T-helper 9 cell (primary cell): Measurements from ENCODE around the gene ARHGAP45.

Source experiments
- DNase-seq: peaks from one replicate; pipeline ENCODE4 v3.0.0-alpha.2; 2020

The ARHGAP45 gene

DNA sequence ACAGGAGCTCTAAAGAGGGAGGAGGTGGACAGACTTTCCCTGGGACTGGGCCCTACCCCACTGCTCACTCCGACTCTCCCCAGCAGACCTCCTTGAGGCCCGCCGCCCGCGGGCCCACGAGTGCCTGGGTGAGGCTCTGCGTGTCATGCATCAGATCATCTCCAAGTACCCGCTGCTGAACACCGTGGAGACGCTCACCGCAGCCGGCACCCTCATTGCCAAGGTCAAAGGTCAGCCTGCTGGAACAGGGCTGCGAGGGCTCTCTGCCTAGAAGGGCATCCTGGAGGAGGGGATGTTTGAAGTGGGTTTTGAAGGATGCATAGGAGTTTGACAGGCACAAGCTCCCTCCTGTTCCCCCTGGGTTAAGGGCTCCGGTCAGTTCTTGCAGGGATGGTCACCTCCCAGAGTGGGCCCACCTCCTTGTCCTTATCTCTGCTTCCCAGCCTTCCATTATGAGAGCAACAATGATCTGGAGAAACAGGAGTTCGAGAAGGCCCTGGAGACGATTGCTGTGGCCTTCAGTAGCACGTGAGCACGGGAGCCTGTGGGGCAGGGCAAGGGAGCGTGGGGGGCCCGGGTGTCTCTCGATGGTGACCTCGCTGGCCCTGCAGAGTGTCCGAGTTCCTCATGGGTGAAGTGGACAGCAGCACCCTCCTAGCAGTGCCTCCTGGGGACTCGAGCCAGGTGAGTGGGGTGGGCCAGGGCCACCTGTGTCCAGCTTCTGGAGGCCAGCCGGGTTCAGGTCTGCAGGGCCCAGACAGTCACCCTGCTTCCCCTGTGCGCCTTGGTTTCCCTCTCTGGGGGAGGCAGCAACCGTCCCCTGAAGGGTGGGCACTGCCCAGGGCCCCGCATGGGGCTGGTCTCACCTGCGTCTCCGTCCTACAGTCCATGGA, 6.3 kb downstream of the ARHGAP45 start:
- no peak for DNase-seq

GRCh38 chr19:1073956-1074517, 7.1 kb downstream of the ARHGAP45 start:
- no peak for DNase-seq

GRCh38 chr19:1074544-1075283, 7.7 kb downstream of the ARHGAP45 start:
- peak; percentile 99 for DNase-seq

- DNase-seq: no peak
Measured at GRCh38 chr19:1076046-1076386, 9.0 kb downstream of the ARHGAP45 start.

DNA sequence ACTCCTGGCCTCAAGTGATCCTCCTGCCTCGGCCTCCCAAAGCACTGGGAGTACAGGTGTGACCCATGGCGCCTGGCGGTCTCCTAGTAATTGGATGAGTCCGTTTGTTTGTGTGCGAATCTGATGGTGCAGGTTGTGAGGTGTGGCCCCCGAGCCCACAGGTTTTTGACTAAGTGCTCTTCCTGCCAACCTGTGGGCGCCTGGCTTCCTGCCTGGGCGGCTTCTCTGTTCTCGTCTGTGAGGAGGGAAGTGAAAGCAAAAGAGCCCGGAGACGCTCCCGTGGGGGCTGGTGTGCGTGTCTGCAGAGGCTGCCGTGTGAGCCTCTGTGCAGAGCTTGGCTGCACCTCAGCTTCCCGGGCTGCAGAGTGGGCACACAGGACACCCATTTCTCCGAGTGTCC, 10.0 kb downstream of the ARHGAP45 start:
- peak; percentile 86 for DNase-seq

GRCh38 chr19:1079566-1080111, 12.7 kb downstream of the ARHGAP45 start:
- no peak for DNase-seq

DNA sequence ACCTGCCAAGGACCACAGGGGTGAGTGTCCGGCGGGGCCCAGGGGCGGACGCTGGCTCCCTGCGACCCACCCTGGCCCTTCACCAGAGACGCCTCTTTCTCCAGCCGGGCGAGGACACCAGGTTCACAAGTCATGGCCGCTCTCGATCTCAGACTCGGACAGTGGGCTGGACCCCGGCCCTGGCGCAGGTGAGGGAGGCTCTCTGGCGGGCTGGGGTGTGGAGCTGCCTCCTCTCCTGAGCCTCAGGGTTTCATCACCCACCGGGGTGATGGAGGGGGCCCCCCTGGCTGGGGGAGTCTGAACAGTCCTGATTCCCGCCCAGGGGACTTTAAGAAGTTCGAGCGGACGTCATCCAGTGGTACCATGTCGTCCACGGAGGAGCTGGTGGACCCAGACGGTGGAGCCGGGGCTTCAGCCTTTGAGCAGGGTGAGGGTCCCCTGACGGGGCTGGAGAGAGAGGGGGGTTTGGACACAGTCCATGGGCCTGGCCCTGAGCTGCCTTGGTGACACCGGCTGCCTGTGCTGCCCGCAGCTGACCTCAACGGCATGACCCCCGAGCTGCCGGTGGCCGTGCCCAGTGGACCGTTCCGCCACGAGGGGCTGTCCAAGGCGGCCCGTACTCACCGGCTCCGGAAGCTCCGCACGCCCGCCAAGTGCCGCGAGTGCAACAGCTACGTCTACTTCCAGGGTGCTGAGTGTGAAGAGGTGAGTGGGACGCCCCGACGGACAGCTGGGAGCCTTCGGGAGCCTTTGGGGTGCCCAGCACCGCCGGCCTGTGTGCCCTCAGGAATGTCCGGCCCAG, 13.6 kb downstream of the ARHGAP45 start:
- DNase-seq: no peak

DNA sequence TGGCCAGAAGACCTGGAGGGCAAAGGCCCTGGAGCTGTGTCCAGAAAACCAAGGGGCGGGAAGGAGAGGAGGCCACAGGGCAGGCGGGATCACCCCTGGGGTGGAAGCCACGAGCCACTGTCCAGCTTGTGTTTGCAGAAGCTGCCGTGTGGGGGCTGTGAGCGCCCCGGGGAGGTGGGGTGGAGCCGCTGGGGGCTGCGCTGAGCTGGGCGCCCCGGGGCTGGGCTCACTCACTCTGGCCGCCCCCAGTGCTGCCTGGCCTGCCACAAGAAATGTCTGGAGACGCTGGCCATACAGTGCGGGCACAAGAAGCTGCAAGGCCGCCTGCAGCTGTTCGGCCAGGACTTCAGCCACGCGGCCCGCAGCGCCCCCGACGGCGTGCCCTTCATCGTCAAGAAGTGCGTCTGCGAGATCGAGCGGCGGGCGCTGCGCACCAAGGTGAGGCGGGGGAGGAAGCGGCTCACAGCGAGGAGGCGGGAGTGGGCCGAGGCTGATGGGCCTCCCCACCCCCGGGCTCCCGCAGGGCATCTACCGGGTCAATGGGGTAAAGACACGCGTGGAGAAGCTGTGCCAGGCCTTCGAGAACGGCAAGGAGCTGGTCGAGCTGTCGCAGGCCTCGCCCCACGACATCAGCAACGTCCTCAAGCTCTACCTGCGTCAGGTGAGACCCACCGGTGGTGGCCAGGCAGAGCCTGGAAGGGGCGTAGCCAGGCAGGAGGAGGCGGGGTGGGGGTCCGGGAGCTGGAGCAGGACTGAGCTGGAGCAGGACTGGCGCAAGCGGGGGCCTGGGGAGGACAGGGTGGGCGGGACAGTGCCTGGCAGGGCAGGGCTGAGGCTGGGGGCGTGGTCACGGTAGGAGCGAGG, 14.6 kb downstream of the ARHGAP45 start:
- no peak for DNase-seq

- peak; percentile 79 for DNase-seq
Measured at GRCh38 chr19:1082165-1082927, 15.4 kb downstream of the ARHGAP45 start.

DNA sequence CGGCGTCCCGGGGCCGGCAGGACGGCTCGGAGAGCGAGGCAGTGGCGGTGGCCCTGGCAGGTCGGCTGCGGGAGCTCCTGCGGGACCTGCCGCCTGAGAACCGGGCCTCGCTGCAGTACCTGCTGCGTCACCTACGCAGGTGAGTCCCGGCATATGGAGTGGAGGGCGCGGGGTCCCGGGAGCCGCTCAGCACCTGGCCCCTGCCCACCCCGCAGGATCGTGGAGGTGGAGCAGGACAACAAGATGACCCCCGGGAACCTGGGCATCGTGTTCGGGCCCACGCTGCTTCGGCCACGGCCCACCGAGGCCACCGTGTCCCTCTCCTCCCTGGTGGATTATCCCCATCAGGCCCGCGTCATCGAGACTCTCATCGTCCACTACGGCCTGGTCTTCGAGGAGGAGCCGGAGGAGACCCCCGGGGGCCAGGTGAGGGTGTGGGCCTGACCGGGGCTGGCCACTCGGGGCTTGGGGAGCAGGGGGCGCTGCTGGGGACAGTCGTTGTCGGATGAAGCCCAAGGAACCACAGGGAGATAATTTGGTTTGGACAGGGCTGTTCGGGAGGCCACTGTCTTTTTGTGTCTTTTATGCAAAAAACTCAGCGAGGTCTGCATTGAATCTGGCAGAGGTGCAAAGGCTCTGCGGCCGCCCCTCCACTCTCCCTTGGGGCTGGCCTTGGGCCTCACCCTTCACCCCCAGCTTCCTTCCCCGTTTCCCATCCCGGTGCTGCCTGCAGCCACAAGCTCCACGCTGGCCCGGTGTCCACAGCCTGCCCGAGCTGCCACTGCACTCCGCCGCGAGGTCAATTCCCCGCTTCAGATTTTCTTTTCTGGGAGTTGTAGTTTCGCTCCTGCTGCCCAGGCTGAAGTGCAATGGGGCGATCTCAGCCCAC, 16.2 kb downstream of the ARHGAP45 start:
- no peak for DNase-seq

DNA sequence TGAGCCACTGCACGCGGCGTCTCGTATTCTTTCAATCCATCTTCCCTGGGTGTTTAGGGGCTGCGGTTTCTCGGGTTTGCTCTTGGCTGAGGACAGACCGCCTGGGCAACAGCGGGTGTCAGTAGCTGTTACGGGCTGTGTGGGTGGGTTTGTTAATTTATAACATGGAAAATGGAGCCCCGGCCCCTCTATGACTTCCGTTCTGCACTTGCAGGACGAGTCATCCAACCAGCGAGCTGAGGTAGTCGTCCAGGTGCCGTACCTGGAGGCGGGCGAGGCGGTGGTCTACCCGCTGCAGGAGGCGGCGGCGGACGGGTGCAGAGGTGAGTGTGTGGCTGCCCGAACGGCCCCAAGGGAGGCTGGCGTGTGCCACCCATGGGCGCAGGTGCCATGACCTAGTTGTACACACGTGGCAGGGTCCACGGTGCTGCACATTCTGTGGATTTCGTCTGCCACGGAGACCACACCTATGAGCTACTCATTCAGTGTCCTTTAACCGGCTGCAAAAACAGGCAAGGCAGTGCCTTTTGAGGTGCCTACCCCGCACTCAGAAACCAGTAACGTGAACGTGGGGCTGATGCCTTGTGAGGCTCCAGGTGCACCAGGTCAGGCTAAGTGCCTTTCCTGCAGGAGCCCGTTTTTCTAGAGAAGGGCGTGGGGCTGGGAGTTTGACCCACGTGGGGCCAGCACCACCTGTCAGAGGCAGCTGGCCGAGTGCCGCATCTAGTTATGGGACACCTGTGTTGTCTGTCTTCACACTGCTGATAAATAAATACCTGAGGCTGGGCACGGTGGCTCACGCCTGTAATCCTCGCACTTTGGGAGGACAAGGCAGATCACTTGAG, 17.3 kb downstream of the ARHGAP45 start:
- DNase-seq: no peak

DNA sequence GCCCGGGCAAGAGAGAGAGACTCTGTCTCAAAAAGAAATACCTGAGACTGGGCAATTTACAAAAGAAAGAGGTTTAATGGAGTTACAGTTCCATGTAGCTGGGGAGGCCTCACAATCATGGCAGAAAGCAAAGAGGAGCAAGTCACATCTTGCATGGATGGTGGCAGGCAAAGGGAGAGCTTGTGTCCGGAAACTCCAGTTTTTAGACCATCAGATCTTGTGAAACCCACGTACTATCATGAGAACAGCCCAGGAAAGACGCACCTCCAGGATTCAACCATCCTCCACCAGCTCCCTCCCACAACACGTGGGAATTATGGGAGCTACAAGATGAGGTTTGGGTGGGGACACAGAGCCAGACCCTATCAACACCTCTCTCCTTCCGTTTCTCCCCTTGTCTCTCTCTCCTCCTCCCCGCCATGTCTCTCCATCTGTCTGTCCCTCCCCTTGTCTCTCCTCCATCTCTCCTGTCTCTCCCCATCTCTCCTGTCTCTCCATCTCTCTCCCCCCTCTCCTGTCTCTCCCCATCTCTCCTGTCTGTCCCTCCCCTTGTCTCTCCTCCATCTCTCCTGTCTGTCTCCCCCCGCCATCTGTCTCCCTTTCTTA, 18.2 kb downstream of the ARHGAP45 start:
- no peak for DNase-seq

DNA sequence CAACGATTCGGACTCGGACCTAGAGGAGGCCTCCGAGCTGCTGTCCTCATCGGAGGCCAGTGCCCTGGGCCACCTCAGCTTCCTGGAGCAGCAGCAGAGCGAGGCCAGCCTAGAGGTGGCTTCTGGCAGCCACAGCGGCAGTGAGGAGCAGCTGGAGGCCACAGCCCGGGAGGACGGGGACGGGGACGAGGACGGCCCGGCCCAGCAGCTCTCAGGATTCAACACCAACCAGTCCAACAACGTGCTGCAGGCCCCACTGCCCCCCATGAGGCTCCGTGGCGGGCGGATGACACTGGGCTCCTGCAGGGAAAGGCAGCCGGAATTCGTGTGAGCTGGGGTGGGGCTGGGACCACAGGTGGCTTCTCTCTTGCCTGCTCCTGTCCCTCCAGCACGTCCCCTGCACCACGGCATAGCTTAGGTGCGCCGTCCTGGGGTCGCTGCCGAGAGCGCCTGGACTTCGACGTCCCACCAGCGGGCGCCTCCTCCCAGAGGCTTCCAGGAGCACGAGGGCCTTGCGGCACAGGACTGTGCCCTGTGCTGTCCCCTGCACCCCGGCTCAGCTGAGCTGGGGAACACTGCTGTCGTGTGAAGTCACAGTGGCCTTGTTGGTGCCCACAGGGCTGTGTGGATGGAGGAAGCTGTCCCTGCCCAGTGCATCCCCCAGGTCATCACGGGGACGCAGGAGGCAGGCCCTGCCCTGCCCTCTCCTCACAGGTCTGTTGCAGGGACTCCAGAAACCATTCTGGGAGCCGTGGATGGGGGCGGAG, 18.9 kb downstream of the ARHGAP45 start:
- no peak for DNase-seq

- no peak for DNase-seq
Measured at GRCh38 chr19:1086613-1087012, 19.6 kb downstream of the ARHGAP45 start.

GRCh38 chr19:1087813-1088415, 20.9 kb downstream of the ARHGAP45 start:
- peak; percentile 52 for DNase-seq

DNA sequence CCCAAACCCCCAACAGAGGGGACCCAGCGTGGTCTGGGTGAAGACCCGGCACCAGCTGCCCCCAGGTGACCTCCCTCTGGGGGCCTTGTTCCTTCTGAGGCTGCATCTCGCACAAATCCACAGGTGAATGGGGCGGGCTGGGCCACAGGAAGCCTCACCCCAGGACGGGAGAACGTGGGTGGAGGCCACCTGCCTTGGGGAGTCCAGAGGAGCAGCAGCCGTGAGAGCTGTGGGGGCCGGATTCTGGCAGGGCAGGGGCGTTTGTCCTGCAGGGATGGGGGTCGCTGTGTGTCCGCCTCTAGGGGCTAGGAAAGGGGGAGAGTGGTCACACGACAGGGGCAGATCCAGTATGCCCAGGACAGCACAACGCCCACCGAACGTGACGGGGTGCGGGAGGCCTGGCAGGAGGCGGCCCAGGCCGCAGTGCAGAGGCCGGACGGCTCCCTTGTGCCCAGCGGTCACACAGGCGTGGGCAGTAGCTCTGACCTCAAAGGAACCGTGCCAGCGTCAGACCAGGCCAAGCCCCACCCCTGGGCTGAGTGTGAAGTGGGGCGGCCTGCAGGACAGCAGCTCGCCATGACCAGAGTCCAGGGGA, 21.5 kb downstream of the ARHGAP45 start:
- no peak for DNase-seq
